DND-41 (cell line): Measurements from ENCODE around the gene RIPOR1.

Experiments used
- ATAC-seq: fragments of 200-7000 bp; cut with Tn5 transposase; 3 replicates; pipeline ENCODE4 v1.9.1; 2021; ENCODE audit warnings: low read depth; ENCODE audit not compliant: insufficient read depth
- DNase-seq: peaks from one replicate; pipeline ENCODE4 v3.0.0-alpha.2; 2020
- H2AFZ ChIP-seq: 2 replicates; pipeline ENCODE4 v1.6.0; 2012; ENCODE audit warnings: low read depth, low read length
- H3K27ac ChIP-seq: 2 replicates; pipeline ENCODE4 v1.5.1; 2012; ENCODE audit warnings: low read length, inconsistent platforms
- H3K27me3 ChIP-seq: fragments of 200-600 bp; sonication (generic); 2 replicates; pipeline ENCODE4 v1.6.0; 2012; ENCODE audit warnings: low read length, mild to moderate bottlenecking, inconsistent platforms; ENCODE audit not compliant: insufficient read depth, poor library complexity
- H3K36me3 ChIP-seq: 2 replicates; pipeline ENCODE4 v1.5.1; 2012; ENCODE audit warnings: low read length, inconsistent platforms; ENCODE audit not compliant: insufficient read depth
- H3K4me1 ChIP-seq: 2 replicates; pipeline ENCODE4 v1.5.1; 2012; ENCODE audit warnings: mild to moderate bottlenecking, low read length; ENCODE audit not compliant: insufficient read depth
- H3K4me2 ChIP-seq: 2 replicates; pipeline ENCODE4 v1.6.0; 2012; ENCODE audit warnings: mild to moderate bottlenecking, moderate library complexity, low read length, inconsistent platforms; ENCODE audit not compliant: insufficient read depth
- H3K4me3 ChIP-seq, 2 experiments: fragments of 200-600 bp in 1 of 2; shearing (Covaris generic) in 1 of 2; 2 replicates each; pipeline ENCODE4 v1.5.1; 2012 to 2016; ENCODE audit warnings: inconsistent platforms in 2 of 2, low read length in 2 of 2, mild to moderate bottlenecking in 2 of 2, low read depth in 1 of 2, moderate library complexity in 1 of 2
- H3K79me2 ChIP-seq: 2 replicates; pipeline ENCODE4 v1.6.0; 2012; ENCODE audit warnings: low read length, inconsistent platforms; ENCODE audit not compliant: insufficient read depth
- H3K9ac ChIP-seq: 2 replicates; pipeline ENCODE4 v1.6.0; 2012; ENCODE audit warnings: low read depth, mild to moderate bottlenecking, inconsistent platforms, low read length, moderate library complexity
- H3K9me3 ChIP-seq: 2 replicates; pipeline ENCODE4 v1.5.1; 2012; ENCODE audit warnings: low read length, moderate library complexity, mild to moderate bottlenecking, inconsistent platforms; ENCODE audit not compliant: insufficient read depth, severe bottlenecking
- H4K20me1 ChIP-seq: 2 replicates; pipeline ENCODE4 v1.6.0; 2012; ENCODE audit warnings: low read length; ENCODE audit not compliant: insufficient read depth
- CTCF ChIP-seq: IDR thresholded peaks from 2 replicates; pipeline ENCODE4 v1.5.1; 2012; ENCODE audit warnings: borderline replicate concordance, low read length, moderate library complexity, mild to moderate bottlenecking; ENCODE audit not compliant: poor library complexity, severe bottlenecking; ENCODE audit errors: extremely low read depth
- EZH2 ChIP-seq: IDR thresholded peaks from 3 replicates; pipeline ENCODE4 v1.6.1; 2012; ENCODE audit warnings: borderline replicate concordance, low read depth, mild to moderate bottlenecking, moderate library complexity, low read length, inconsistent platforms; ENCODE audit not compliant: severe bottlenecking

Gene RIPOR1

DNA sequence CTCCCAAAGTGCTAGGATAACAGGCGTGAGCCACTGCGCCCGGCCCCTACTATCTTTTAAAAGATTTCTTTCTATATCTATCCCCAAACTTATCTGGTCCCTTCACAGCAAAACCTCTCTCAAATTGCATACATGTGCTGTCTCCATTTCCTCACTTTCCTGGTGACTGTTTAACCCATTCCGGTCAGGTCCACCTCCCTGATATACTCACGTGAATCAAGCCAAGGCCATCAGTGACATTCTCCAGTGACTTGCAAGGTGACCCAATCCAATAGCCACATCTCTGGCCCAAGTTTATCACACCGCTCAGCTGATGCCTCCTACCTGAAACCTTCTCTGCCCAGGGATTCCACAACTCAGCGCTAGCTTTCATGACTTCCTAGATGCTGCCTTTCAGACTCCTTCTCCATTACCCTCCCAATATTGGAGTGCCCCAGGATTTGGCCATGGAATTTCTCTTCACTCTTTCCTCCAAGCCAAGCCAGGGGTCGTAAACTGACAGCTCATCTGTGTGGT is 32.3 kb downstream of the RIPOR1 start:
- no peak overlapping the region for H2AFZ ChIP-seq

DNA sequence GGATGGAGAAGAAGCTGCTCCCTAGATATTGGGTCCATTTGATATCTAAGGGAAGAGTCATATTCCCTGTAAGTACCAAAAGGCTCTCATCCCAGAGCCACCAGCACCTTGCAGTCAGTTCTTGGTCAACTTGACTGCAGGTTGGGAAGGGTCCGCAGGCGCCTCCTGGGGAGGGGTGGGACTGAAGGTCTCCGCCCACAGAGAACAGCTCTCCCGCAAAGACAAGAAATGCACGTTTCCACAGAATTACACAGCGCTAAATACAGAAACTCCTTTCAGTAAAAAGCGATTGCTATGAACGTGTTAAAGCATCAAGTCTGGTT is 32.8 kb downstream of the RIPOR1 start:
- Histone ChIP-seq H3K4me1 (peaks cover 62% of the 10 kb centered on the region), H4K20me1 (peaks cover 31% of the 10 kb centered on the region), H2AFZ (peak overlapping the region; percentile 85), H3K27ac (peak overlapping the region; percentile 96), H3K4me3 (peak overlapping the region; percentile 41 to 84), H3K4me2 (peak overlapping the region; percentile 93), H3K79me2 (peaks cover 72% of the 10 kb centered on the region), H3K36me3 (peaks cover 14% of the 10 kb centered on the region; the same call in 1 of the 2 replicates), H3K27me3 (no peaks in the 10 kb centered on the region), H3K9ac (peak overlapping the region; percentile 100), H3K9me3 (no peaks in the 10 kb centered on the region)
- DNase-seq (no peak), ATAC-seq (no peak)
- no peak for TF ChIP-seq EZH2
- TF ChIP-seq CTCF = no peak

More for the DNA sequence above, 32.3 kb downstream of the RIPOR1 start:
- TF ChIP-seq EZH2 (no peak), CTCF (no peak)
- peaks cover 13% of the 10 kb centered on the region; the same call in 1 of the 2 replicates for H3K36me3 ChIP-seq
- H3K79me2 ChIP-seq = peaks cover 67% of the 10 kb centered on the region
- peaks cover 27% of the 10 kb centered on the region for H4K20me1 ChIP-seq
- peak overlapping the region; percentile 100 for H3K9ac ChIP-seq
- H3K27ac ChIP-seq = peak overlapping the region; percentile 96
- DNase-seq = no peak
- peaks cover 64% of the 10 kb centered on the region for H3K4me1 ChIP-seq
- peak overlapping the region; percentile 93 for H3K4me2 ChIP-seq
- no peaks in the 10 kb centered on the region for H3K9me3 ChIP-seq
- no peaks in the 10 kb centered on the region for H3K27me3 ChIP-seq
- peak overlapping the region; percentile 41 to 84; a peak in 3 of 4 replicates for H3K4me3 ChIP-seq
- no peak for ATAC-seq

GRCh38 chr16:67561824-67562525 is 33.3 kb downstream of the RIPOR1 start:
- Histone ChIP-seq H2AFZ (peak overlapping the region; percentile 85), H3K9me3 (no peaks in the 10 kb centered on the region), H4K20me1 (peaks cover 36% of the 10 kb centered on the region), H3K9ac (peak overlapping the region; percentile 100), H3K79me2 (peaks cover 77% of the 10 kb centered on the region), H3K4me1 (peaks cover 60% of the 10 kb centered on the region), H3K27me3 (no peaks in the 10 kb centered on the region), H3K4me3 (peak overlapping the region; percentile 41 to 84), H3K4me2 (peak overlapping the region; percentile 93), H3K36me3 (peaks cover 14% of the 10 kb centered on the region; the same call in 1 of the 2 replicates), H3K27ac (peak overlapping the region; percentile 96)
- TF ChIP-seq EZH2 = no peak
- TF ChIP-seq CTCF = no peak
- ATAC-seq (peak; percentile 87), DNase-seq (peak; percentile 99)
